Peyer's patch (tissue), 4 donors: Measurements from ENCODE around the gene OPCML. TPM values are rescaled to one million over a fixed set of nuclear protein-coding genes. Genes with fewer than 3 reads are reported as not detected.

ENCODE experiments used
- DNase-seq, 3 donors: peaks; one replicate each; pipeline ENCODE4 v3.0.0-alpha.2; 2017 to 2019
- H3K27ac ChIP-seq, 4 donors: fragments of 200-600 bp; sonication (generic); one replicate each; pipeline ENCODE4 v1.5.1; 2016 to 2019
- H3K27me3 ChIP-seq, 2 donors: fragments of 200-600 bp; sonication (generic); one replicate each; pipeline ENCODE4 v1.5.1; 2019
- H3K36me3 ChIP-seq, 3 donors: fragments of 200-600 bp; sonication (generic); one replicate each; pipeline ENCODE4 v1.5.1; 2016 to 2019
- H3K4me1 ChIP-seq, 4 donors: fragments of 200-600 bp; sonication (generic); one replicate each; pipeline ENCODE4 v1.5.1; 2016 to 2019
- H3K4me3 ChIP-seq, 4 donors: fragments of 200-600 bp; sonication (generic); 1 replicate in 3 of 4; 2 replicates in 1 of 4; pipeline ENCODE4 v1.5.1; 2016 to 2019; ENCODE audit warnings: mild to moderate bottlenecking in 1 of 4
- H3K9me3 ChIP-seq, 4 donors: fragments of 200-600 bp; sonication (generic); one replicate each; pipeline ENCODE4 v1.5.1; 2016 to 2019; ENCODE audit warnings: mild to moderate bottlenecking in 1 of 4
- CTCF ChIP-seq, 6 experiments: fragments of 450-650 bp in 4 of 6; fragments of 200-600 bp in 2 of 6; sonication (generic) in 1 of 6; IDR thresholded peaks; one replicate each; pipeline ENCODE4 v1.5.1; 2017 to 2019; ENCODE audit warnings: antibody characterized with exemption in 6 of 6, mild to moderate bottlenecking in 3 of 6, moderate library complexity in 1 of 6
- POLR2A ChIP-seq, 2 donors: fragments of 450-650 bp; IDR thresholded peaks; one replicate each; pipeline ENCODE4 v1.5.1; 2017; ENCODE audit warnings: antibody characterized with exemption in 2 of 2, mild to moderate bottlenecking in 2 of 2, moderate library complexity in 2 of 2
- total RNA-seq, 4 donors: library from RNA; depleted of rRNA; stranded (reverse); fragments of >200 nt; gene quantifications; one replicate each; pipeline ENCODE4 v1.1.0, GENCODE V29; 2016

The OPCML gene
- total RNA-seq, 4 donors from 2014 or later: not detected

GRCh38 chr11:133160754-133161153 lies 371.5 kb downstream of the OPCML start:
- H3K27ac ChIP-seq: no peak overlapping the region
- H3K4me1 ChIP-seq: peaks cover 0 to 10% (median 0%) of the 10 kb centered on the region in 4 donors
- H3K4me3 ChIP-seq: no peak overlapping the region
- TF ChIP-seq CTCF (IDR thresholded peaks at IDR 0.05) (no peak), POLR2A (IDR thresholded peaks at IDR 0.05) (no peak)
- no peaks in the 10 kb centered on the region for H3K27me3 ChIP-seq
- no peak for DNase-seq
- no peaks in the 10 kb centered on the region for H3K36me3 ChIP-seq
- H3K9me3 ChIP-seq: no peaks in the 10 kb centered on the region

GRCh38 chr11:133156986-133157745 lies 375.1 kb downstream of the OPCML start:
- H3K4me1 ChIP-seq: peaks cover 0 to 11% (median 0%) of the 10 kb centered on the region in 4 donors
- no peaks in the 10 kb centered on the region for H3K9me3 ChIP-seq
- TF ChIP-seq POLR2A (IDR thresholded peaks at IDR 0.05) (no peak), CTCF (IDR thresholded peaks at IDR 0.05) (peak in 1 of 6 experiments; percentile 10)
- no peak overlapping the region for H3K27ac ChIP-seq
- H3K4me3 ChIP-seq: no peak overlapping the region
- no peak for DNase-seq
- no peaks in the 10 kb centered on the region for H3K36me3 ChIP-seq
- no peaks in the 10 kb centered on the region for H3K27me3 ChIP-seq

- DNase-seq: no peak
- TF ChIP-seq POLR2A (IDR thresholded peaks at IDR 0.05) (no peak), CTCF (IDR thresholded peaks at IDR 0.05) (no peak)
- H3K27ac ChIP-seq: no peak overlapping the region
Measured at GRCh38 chr11:133154781-133155180, 377.5 kb downstream of the OPCML start.

GRCh38 chr11:133154076-133154475 lies 378.2 kb downstream of the OPCML start:
- Histone ChIP-seq H3K4me1 (peaks cover 0 to 10% (median 0%) of the 10 kb centered on the region in 4 donors), H3K27ac (no peak overlapping the region), H3K27me3 (no peaks in the 10 kb centered on the region), H3K36me3 (no peaks in the 10 kb centered on the region), H3K4me3 (no peak overlapping the region), H3K9me3 (no peaks in the 10 kb centered on the region)
- DNase-seq: no peak
- TF ChIP-seq POLR2A (IDR thresholded peaks at IDR 0.05) (no peak), CTCF (IDR thresholded peaks at IDR 0.05) (no peak)

More at GRCh38 chr11:133154781-133155180, 377.5 kb downstream of the OPCML start:
- Histone ChIP-seq H3K4me3 (no peak overlapping the region), H3K27me3 (no peaks in the 10 kb centered on the region), H3K9me3 (no peaks in the 10 kb centered on the region), H3K4me1 (peaks cover 0 to 10% (median 0%) of the 10 kb centered on the region in 4 donors), H3K36me3 (no peaks in the 10 kb centered on the region)

GRCh38 chr11:133153031-133153430 lies 379.3 kb downstream of the OPCML start:
- H3K4me1 ChIP-seq: peaks cover 0 to 10% (median 0%) of the 10 kb centered on the region in 4 donors
- H3K27ac ChIP-seq: no peak overlapping the region
- no peak for DNase-seq
- H3K4me3 ChIP-seq: no peak overlapping the region
- H3K9me3 ChIP-seq: no peaks in the 10 kb centered on the region
- no peaks in the 10 kb centered on the region for H3K27me3 ChIP-seq
- TF ChIP-seq CTCF (IDR thresholded peaks at IDR 0.05): no peak
- no peak for TF ChIP-seq POLR2A (IDR thresholded peaks at IDR 0.05)
- H3K36me3 ChIP-seq: no peaks in the 10 kb centered on the region
